K562 (cell line): ENCODE data around the gene SLC3A2. TPM values are rescaled to one million over a fixed set of nuclear protein-coding genes. Genes with fewer than 3 reads are reported as not detected.
A peak's percentile ranks its signal among the peaks of the same experiment; 100 is the strongest.

Experiments used
- CC2D1A ChIP-seq: fragments of 450-650 bp; IDR thresholded peaks from 2 replicates; pipeline ENCODE4 v1.6.1; 2017; ENCODE audit warnings: mild to moderate bottlenecking
- CHD2 ChIP-seq: IDR thresholded peaks from 2 replicates; pipeline ENCODE4 v1.6.1; 2011; ENCODE audit warnings: low read depth, low read length
- ELF1 ChIP-seq: fragments of 200-800 bp; sonication (Bioruptor generic); IDR thresholded peaks from 2 replicates; pipeline ENCODE4 v1.6.1; 2016; ENCODE audit warnings: missing genetic modification characterization, missing compliant biosample characterization
- GATAD2B ChIP-seq: fragments of 450-650 bp; IDR thresholded peaks from 2 replicates; pipeline ENCODE4 v1.6.1; 2017; ENCODE audit warnings: mild to moderate bottlenecking, borderline replicate concordance
- HMG20B ChIP-seq: fragments of 250-450 bp; sonication (Bioruptor Pico); IDR thresholded peaks from 2 replicates; pipeline ENCODE4 v1.5.0; 2021; ENCODE audit warnings: mild to moderate bottlenecking
- KDM2B ChIP-seq: fragments of 250-450 bp; sonication (Bioruptor Pico); IDR thresholded peaks from 2 replicates; pipeline ENCODE4 v1.8.0; 2021; ENCODE audit warnings: mild to moderate bottlenecking, moderate library complexity
- KLF16 ChIP-seq: IDR thresholded peaks from 2 replicates; pipeline ENCODE4 v1.6.1; 2016; ENCODE audit warnings: antibody characterized with exemption
- MBD2 ChIP-seq: sonication (generic); IDR thresholded peaks from 2 replicates; pipeline ENCODE4 v1.6.1; 2016; ENCODE audit warnings: low read depth, borderline replicate concordance
- NCOR1 ChIP-seq: fragments of 450-650 bp; IDR thresholded peaks from 2 replicates; pipeline ENCODE4 v1.6.1; 2016; ENCODE audit warnings: mild to moderate bottlenecking, moderate library complexity
- PYGO2 ChIP-seq: fragments of 450-650 bp; IDR thresholded peaks from 2 replicates; pipeline ENCODE4 v1.6.1; 2016; ENCODE audit warnings: mild to moderate bottlenecking, missing genetic modification characterization, moderate library complexity, missing compliant biosample characterization
- RCOR1 ChIP-seq, 2 experiments: IDR thresholded peaks; 2 replicates each; pipeline ENCODE4 v1.6.1; 2012; ENCODE audit warnings: low read depth in 2 of 2, low read length in 2 of 2, borderline replicate concordance in 1 of 2, improper control_type of control experiment in 1 of 2
- SRSF1 ChIP-seq: fragments of 200-400 bp; formaldehyde crosslinking; IDR thresholded peaks from 2 replicates; pipeline ENCODE4 v1.6.1; 2017; ENCODE audit warnings: mild to moderate bottlenecking, low read depth, low read length, moderate library complexity
- SRSF3 ChIP-seq: fragments of 200-400 bp; formaldehyde crosslinking; IDR thresholded peaks from 2 replicates; pipeline ENCODE4 v1.6.1; 2016; ENCODE audit warnings: mild to moderate bottlenecking, low read length, moderate library complexity; ENCODE audit not compliant: insufficient read depth
- XRCC3 ChIP-seq: fragments of 450-650 bp; IDR thresholded peaks from 2 replicates; pipeline ENCODE4 v1.6.1; 2017; ENCODE audit warnings: mild to moderate bottlenecking, moderate library complexity
- ZNF518B ChIP-seq: fragments of 250-450 bp; sonication (Bioruptor Pico); IDR thresholded peaks from 2 replicates; pipeline ENCODE4 v1.5.0; 2021; ENCODE audit warnings: mild to moderate bottlenecking, moderate library complexity
- polyA plus RNA-seq, 8 experiments: library from polyadenylated mRNA; depleted of rRNA in 4 of 8; stranded (reverse) in 5 of 8; unstranded in 3 of 8; fragments of >200 nt; fragmentation: Nextera tagmentation in 2 of 8; fragmentation: Illumina TruSeq in 1 of 8; extraction: Ambion mirVana in 2 of 8; extraction: Trizol in 1 of 8; gene quantifications; 2 replicates each; pipeline versions ENCODE4 v1.2.1 to v1.2.3, GENCODE V29; 2011 to 2014; ENCODE audit warnings: inconsistent platforms in 1 of 8, missing spikeins in 1 of 8
- total RNA-seq, 7 experiments: library from RNA; depleted of rRNA in 6 of 7; stranded (reverse); fragments of >200 nt in 6 of 7; fragmentation: Illumina TruSeq in 2 of 7; extraction: Trizol in 2 of 7; gene quantifications; 2 replicates each; pipeline versions ENCODE4 v1.2.1 to v1.2.3, GENCODE V29; 2011 to 2021; ENCODE audit warnings: low replicate concordance in 1 of 7
- TF ChIP-seq, protein P1 (sequence below): fragments of 450-650 bp; conservative IDR thresholded peaks from 2 replicates; pipeline ENCODE4 v1.6.1; 2016; ENCODE audit warnings: missing genetic modification characterization, low read depth, mild to moderate bottlenecking, control low read depth, missing compliant biosample characterization
- TF ChIP-seq, protein P2 (sequence below): sonication (generic); formaldehyde crosslinking; IDR thresholded peaks from 2 replicates; pipeline ENCODE4 v1.8.0; 2022; ENCODE audit warnings: missing genetic modification reagents, mild to moderate bottlenecking, moderate library complexity, borderline replicate concordance

The SLC3A2 gene
- total and polyA plus RNA-seq, 9 of the 15 experiments (the other 6 are each of a cell fraction or from before 2014, with no cell fraction given): 20.0 to 296 (median 214) TPM

- no peak; the same call in 1 of the 2 replicates for TF ChIP-seq ZNF518B
- TF ChIP-seq HMG20B (CRISPR knock-in tag): no peak; the same call in 1 of the 2 replicates
- no peak for TF ChIP-seq SRSF1
- no peak for TF ChIP-seq KDM2B (CRISPR knock-in tag)
- TF ChIP-seq KLF16: no peak
- no peak for TF ChIP-seq PYGO2 (tag)
- TF ChIP-seq CC2D1A: 0 out of 2 replicates have a peak, but pooled peaks have one; percentile 9
- TF ChIP-seq NCOR1: peak; percentile 81
- TF ChIP-seq ELF1 (tag): no peak
- no peak; the same call in 1 of the 2 replicates for TF ChIP-seq GATAD2B
- TF ChIP-seq XRCC3: no peak
- TF ChIP-seq, protein P1, sequence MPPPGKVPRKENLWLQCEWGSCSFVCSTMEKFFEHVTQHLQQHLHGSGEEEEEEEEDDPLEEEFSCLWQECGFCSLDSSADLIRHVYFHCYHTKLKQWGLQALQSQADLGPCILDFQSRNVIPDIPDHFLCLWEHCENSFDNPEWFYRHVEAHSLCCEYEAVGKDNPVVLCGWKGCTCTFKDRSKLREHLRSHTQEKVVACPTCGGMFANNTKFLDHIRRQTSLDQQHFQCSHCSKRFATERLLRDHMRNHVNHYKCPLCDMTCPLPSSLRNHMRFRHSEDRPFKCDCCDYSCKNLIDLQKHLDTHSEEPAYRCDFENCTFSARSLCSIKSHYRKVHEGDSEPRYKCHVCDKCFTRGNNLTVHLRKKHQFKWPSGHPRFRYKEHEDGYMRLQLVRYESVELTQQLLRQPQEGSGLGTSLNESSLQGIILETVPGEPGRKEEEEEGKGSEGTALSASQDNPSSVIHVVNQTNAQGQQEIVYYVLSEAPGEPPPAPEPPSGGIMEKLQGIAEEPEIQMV (tag): no peak
- peak; percentile 22; the same call in 1 of the 2 replicates for TF ChIP-seq CHD2
- no peak for TF ChIP-seq SRSF3
- TF ChIP-seq RCOR1 (IDR thresholded peaks at IDR 0.05; ENCODE audit: borderline replicate concordance in 1 of 2, low read depth in 2 of 2, low read length in 2 of 2): peak in 1 of 2 experiments; percentile 71; a peak in 3 of 4 replicates
- TF ChIP-seq, protein P2, sequence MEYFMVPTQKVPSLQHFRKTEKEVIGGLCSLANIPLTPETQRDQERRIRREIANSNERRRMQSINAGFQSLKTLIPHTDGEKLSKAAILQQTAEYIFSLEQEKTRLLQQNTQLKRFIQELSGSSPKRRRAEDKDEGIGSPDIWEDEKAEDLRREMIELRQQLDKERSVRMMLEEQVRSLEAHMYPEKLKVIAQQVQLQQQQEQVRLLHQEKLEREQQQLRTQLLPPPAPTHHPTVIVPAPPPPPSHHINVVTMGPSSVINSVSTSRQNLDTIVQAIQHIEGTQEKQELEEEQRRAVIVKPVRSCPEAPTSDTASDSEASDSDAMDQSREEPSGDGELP (CRISPR knock-in tag): peak; percentile 10; the same call in 1 of the 2 replicates
- TF ChIP-seq MBD2: no peak
These were observed 9.1 kb downstream of the SLC3A2 start (continued) for GRCh38 chr11:62889484-62890437.
